Transverse colon (tissue), 4 donors: Measurements from ENCODE around the gene HIBCH. TPM values are rescaled to one million over a fixed set of nuclear protein-coding genes. Genes with fewer than 3 reads are reported as not detected.

Experiments
- DNase-seq: peaks from one replicate; pipeline ENCODE4 v3.0.0-alpha.2; 2019
- H3K27ac ChIP-seq, 4 donors: fragments of 200-600 bp; sonication (generic); 2 replicates each; pipeline ENCODE4 v1.5.1; 2016 to 2018; ENCODE audit warnings: inconsistent platforms in 4 of 4
- H3K27me3 ChIP-seq: fragments of 200-600 bp; sonication (generic); 2 replicates; pipeline ENCODE4 v1.5.1; 2017; ENCODE audit warnings: inconsistent platforms
- H3K36me3 ChIP-seq, 4 donors: fragments of 200-600 bp; sonication (generic); 2 replicates each; pipeline ENCODE4 v1.5.1; 2017 to 2019; ENCODE audit warnings: inconsistent platforms in 4 of 4
- H3K4me1 ChIP-seq, 4 donors: fragments of 200-600 bp; sonication (generic); 2 replicates each; pipeline ENCODE4 v1.5.1; 2017 to 2020; ENCODE audit warnings: inconsistent platforms in 4 of 4
- H3K4me3 ChIP-seq, 4 donors: fragments of 200-600 bp; sonication (generic); 1 replicate in 1 of 4; 2 replicates in 3 of 4; pipeline versions ENCODE4 v1.5.1 to v1.6.1; 2017 to 2019; ENCODE audit warnings: inconsistent platforms in 4 of 4
- H3K9me3 ChIP-seq, 2 donors: fragments of 200-600 bp; sonication (generic); 2 replicates each; pipeline ENCODE4 v1.5.1; 2017 to 2019; ENCODE audit warnings: inconsistent platforms in 2 of 2
- EP300 ChIP-seq: sonication (generic); formaldehyde crosslinking; IDR thresholded peaks from one replicate; pipeline ENCODE4 v1.6.1; 2017; ENCODE audit warnings: antibody characterized with exemption, low read depth
- POLR2A ChIP-seq: fragments of 450-650 bp; IDR thresholded peaks from one replicate; pipeline ENCODE4 v1.6.1; 2016; ENCODE audit warnings: antibody characterized with exemption, mild to moderate bottlenecking, moderate library complexity
- POLR2AphosphoS5 ChIP-seq, 3 donors: sonication (generic); formaldehyde crosslinking; IDR thresholded peaks; one replicate each; pipeline ENCODE4 v1.6.1; 2016; ENCODE audit warnings: antibody characterized with exemption in 3 of 3
- WGBS, 2 donors: methylation state at CpG; one replicate each; pipeline ENCODE4 v1.1.5; 2018; ENCODE audit warnings: low coverage in 1 of 2; 5-methylcytosine and 5-hydroxymethylcytosine counted together
- in situ Hi-C, 4 donors: fragments of 200-750 bp; cut with MboI; loops; one replicate each; pipeline versions ENCODE4 v1.15.0 to v1.15.1; 2017; ENCODE audit warnings: low sequenced_read_pairs in 3 of 4, low pct_ligation_motif_present in 1 of 4, low pct_unique_long_range_greater_than_20kb in 1 of 4
- intact Hi-C: fragments of 100-400 bp; cut with DNase I; formaldehyde crosslinking; loops from one replicate; pipeline ENCODE4 v1.15.1; 2023; ENCODE audit warnings: low total_unique reads
- total RNA-seq, 4 donors: library from RNA; depleted of rRNA; stranded (reverse); fragments of >200 nt; gene quantifications; one replicate each; pipeline ENCODE4 v1.1.0, GENCODE V29; 2016
- TF ChIP-seq, protein P1 (sequence below), 5 experiments: fragments of 200-600 bp in 3 of 5; fragments of 450-650 bp in 2 of 5; sonication (generic) in 3 of 5; IDR thresholded peaks; 1 replicate in 2 of 5; 2 replicates in 3 of 5; pipeline ENCODE4 v1.5.1; 2016 to 2017; ENCODE audit warnings: antibody characterized with exemption in 5 of 5, inconsistent platforms in 3 of 5, mild to moderate bottlenecking in 2 of 5, moderate library complexity in 1 of 5

HIBCH gene
- total RNA-seq, 4 donors from 2014 or later: 6.0 to 33.0 (median 19.8) TPM

DNA sequence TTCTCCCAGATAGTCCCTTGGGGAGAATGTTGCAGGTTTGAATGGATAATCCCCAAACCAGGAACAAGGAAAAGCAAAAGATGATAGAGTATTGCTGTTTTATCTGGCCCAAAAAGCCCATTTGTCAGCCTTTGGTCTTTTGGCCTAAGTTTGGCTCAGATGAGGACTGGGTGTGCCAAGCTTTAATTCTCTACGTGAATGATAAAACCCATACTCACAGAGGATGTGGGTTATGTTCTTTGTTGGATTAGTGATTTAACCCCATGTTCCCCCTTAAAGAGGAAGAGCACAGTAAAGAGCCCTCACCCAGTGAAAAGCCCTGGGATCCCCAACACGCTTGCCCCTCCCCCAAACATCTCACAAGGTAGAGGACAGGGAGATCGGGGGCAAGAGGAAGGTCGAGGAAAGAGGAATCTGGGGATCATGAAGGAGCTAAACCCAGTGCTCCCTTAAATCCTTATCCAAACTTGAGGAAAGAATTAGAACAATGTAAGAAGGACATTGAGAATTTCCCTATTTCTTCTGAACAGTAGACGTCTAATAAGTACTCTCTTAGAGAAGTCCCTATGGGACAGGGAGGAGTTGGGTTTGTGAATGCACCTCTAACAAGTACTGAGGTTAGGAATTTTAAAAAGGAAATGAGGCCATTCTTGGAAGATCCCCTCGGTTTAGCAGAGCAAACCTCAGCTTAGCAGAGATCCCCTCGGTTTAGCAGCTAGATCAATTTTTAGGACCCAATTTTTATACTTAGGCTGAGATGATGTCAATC, 105.0 kb downstream of the HIBCH start:
- in situ Hi-C loops: no loop called here
- H3K36me3 ChIP-seq: peaks cover 0 to 5% (median 0%) of the 10 kb centered on the region in 4 donors
- DNase-seq: no peak
- TF ChIP-seq EP300: no peak
- no peak for TF ChIP-seq POLR2AphosphoS5 (IDR thresholded peaks at IDR 0.05)
- TF ChIP-seq, protein P1, sequence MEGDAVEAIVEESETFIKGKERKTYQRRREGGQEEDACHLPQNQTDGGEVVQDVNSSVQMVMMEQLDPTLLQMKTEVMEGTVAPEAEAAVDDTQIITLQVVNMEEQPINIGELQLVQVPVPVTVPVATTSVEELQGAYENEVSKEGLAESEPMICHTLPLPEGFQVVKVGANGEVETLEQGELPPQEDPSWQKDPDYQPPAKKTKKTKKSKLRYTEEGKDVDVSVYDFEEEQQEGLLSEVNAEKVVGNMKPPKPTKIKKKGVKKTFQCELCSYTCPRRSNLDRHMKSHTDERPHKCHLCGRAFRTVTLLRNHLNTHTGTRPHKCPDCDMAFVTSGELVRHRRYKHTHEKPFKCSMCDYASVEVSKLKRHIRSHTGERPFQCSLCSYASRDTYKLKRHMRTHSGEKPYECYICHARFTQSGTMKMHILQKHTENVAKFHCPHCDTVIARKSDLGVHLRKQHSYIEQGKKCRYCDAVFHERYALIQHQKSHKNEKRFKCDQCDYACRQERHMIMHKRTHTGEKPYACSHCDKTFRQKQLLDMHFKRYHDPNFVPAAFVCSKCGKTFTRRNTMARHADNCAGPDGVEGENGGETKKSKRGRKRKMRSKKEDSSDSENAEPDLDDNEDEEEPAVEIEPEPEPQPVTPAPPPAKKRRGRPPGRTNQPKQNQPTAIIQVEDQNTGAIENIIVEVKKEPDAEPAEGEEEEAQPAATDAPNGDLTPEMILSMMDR (IDR thresholded peaks at IDR 0.05): no peak
- TF ChIP-seq POLR2A: no peak
- no peaks in the 10 kb centered on the region for H3K9me3 ChIP-seq
- H3K27ac ChIP-seq: peak overlapping the region in 1 of 4 donors; percentile 24
- H3K4me3 ChIP-seq: no peak overlapping the region
- WGBS, 2 donors: 67 to 68% methylated on average over 3 to 7 of the region's 7 CpGs
- H3K4me1 ChIP-seq: peaks cover 0 to 16% (median 2%) of the 10 kb centered on the region in 4 donors
- intact Hi-C loops: no loop called here
- H3K27me3 ChIP-seq: no peaks in the 10 kb centered on the region

DNA sequence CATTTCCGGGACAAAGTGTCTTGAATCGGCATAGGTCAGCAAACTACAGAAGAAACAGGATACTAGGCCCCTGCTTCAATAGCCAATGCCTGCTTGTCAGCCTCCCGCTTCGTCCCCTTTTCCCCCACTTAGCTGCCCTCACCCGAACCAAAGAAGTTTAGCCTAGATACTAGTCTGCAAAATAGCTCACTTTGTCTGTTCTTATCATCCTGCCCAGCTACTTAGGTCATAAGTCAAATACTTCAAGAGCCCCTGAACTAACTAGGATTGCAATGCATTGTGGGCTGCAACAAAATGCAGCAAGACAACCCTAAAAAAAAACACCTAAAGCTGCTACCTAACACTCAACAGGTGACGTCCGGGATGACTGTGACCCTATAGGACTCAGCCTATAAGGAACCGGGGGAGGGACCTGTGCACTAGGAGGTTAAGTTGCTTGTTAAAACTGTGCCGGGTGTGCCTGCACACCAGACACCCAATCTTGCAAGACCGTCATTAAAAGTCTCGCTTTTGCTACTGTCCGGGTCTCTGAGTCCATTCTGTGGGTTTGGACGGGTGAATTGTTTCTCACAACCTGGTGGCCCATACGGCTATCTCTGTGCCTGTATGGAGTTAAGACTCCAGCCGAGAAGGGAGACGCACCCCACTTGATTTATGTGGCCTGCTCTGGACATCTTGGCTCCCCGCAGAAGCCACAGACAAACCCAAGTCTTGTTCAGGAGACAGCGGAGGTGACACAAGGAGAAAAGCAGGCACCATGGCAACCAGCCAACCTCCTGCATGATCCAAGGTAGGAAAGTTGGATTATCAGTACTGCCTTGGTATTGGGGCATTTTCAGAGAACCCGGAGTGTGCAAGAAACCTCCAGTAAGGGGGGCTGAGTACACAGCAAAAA, 105.9 kb downstream of the HIBCH start:
- TF ChIP-seq POLR2AphosphoS5 (IDR thresholded peaks at IDR 0.05): no peak
- TF ChIP-seq, protein P1 (IDR thresholded peaks at IDR 0.05): no peak
- TF ChIP-seq POLR2A: no peak
- no peak for TF ChIP-seq EP300
- in situ Hi-C loops (no loop called here), intact Hi-C loops (no loop called here)
- Histone ChIP-seq H3K27ac (no peak overlapping the region), H3K4me1 (peaks cover 0 to 16% (median 2%) of the 10 kb centered on the region in 4 donors), H3K27me3 (no peaks in the 10 kb centered on the region), H3K9me3 (no peaks in the 10 kb centered on the region), H3K4me3 (no peak overlapping the region), H3K36me3 (peaks cover 0 to 5% (median 0%) of the 10 kb centered on the region in 4 donors)
- 83 to 94% methylated on average over 8 to 19 of the region's 19 CpGs for WGBS, 2 donors
- no peak for DNase-seq

DNA sequence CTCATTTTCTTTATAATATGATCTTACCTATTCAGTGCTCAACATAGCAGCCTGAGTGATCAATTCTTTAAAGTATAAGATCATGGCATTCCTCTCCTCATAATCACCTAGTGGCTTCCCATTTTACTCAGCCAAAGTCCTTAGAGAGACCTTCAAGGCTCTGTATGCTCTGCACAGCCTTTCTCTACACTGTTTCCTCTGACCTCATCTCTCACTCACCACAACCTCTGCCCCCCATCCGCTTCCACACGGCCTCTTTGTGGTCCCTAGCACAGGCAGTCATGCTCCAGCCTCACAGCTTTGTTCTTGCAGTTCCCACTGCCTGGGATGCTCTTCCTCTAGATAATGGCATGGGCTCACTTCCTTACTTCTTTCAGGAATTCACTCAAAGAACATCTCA, 109.2 kb downstream of the HIBCH start:
- WGBS, 2 donors: 98 to 100% methylated on average over 1 to 2 of the region's 2 CpGs
- in situ Hi-C loops: no loop called here
- TF ChIP-seq, protein P1 (IDR thresholded peaks at IDR 0.05): no peak
- TF ChIP-seq POLR2AphosphoS5 (IDR thresholded peaks at IDR 0.05) (no peak), POLR2A (no peak), EP300 (no peak)

DNA sequence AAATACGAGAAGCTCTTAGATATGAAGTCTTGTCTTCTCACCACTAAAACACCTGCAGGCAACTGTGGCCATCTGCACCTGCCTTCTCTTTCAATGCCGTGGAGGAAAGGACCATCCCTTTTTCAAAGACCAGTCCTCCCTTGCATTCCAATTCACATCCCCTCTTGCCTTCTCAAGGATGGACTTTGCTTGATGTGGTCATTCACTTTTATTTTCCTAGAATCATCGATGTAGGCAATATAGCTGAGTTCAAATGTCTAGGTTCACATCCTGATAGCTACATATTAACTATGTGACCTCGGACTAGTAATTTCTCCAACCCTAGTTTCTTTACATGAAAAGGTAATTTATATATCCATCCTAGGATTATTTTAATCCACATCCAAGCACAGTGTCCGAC, 110.1 kb downstream of the HIBCH start:
- no peaks in the 10 kb centered on the region for H3K27me3 ChIP-seq
- no peak overlapping the region for H3K27ac ChIP-seq
- TF ChIP-seq, protein P1 (IDR thresholded peaks at IDR 0.05): no peak
- no peak for TF ChIP-seq POLR2A
- TF ChIP-seq EP300: no peak
- no peak for TF ChIP-seq POLR2AphosphoS5 (IDR thresholded peaks at IDR 0.05)
- peaks cover 0 to 8% (median under 1%) of the 10 kb centered on the region in 4 donors for H3K4me1 ChIP-seq
- H3K4me3 ChIP-seq: no peak overlapping the region
- H3K9me3 ChIP-seq: no peaks in the 10 kb centered on the region
- peaks cover 0 to 5% (median 0%) of the 10 kb centered on the region in 4 donors for H3K36me3 ChIP-seq
- no peak for DNase-seq
- intact Hi-C loops: no loop called here
- in situ Hi-C loops: no loop called here
- 53 to 78% methylated on average over 5 of the region's 5 CpGs for WGBS, 2 donors

More for the DNA sequence above, 109.2 kb downstream of the HIBCH start:
- Histone ChIP-seq H3K27me3 (no peaks in the 10 kb centered on the region), H3K4me3 (no peak overlapping the region), H3K9me3 (no peaks in the 10 kb centered on the region), H3K36me3 (peaks cover 0 to 5% (median 0%) of the 10 kb centered on the region in 4 donors), H3K4me1 (peaks cover 0 to 14% (median 2%) of the 10 kb centered on the region in 4 donors), H3K27ac (no peak overlapping the region)
- DNase-seq: no peak
- intact Hi-C loops: no loop called here
